Nucleus accumbens (tissue), 56 donors: ENCODE data around the gene AHCY.
"Not testable (repeated sequence)": the region's sequence is repeated elsewhere in the genome, so short reads cannot be mapped to it uniquely, and the experiment has no call there.

Source experiments
- DNase-seq, 56 donors: peaks; one replicate each; lab custom pipeline; 2025; lab: John Stamatoyannopoulos, UW

The AHCY gene

DNA sequence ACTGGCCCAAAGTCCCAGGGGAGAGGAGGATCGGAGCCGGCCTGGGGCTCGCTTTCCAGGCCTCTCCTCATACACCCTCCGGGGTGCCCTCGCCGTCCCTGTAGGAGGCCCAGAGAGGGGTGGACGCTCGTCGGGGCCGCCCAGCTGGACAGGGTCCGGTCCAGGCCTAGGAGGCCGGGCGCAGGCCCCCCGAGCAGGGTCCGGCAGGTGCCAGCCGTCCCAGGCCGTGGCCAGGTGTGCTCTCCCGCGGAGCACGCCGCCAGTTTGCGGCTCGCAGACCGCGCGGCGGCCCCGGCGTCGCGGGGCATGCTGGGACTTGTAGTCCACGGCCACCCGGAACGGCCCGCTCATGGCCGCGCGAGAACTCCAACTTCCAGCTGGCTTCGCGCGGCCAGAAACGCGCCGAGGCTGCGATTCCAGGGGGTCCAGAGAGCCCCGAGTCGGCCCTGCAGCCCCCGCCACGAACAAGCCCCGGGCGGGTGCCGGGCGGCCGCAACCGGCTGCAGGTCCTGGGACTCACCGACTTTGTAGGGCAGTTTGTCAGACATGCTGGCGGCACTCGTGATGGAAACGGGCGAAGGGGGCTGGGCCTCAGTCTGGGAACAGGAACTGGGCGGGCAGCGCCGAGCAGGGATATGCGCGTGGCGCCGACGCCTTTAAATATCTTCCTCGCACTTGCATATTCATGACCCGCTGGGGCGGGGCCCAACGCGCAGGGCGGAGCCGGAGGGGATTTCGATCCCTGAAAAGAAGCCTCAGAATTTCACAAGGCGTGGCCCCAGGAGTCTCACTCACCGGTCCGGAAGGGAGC is at the start of gene AHCY:
Gene AHCY (minus strand): TSS at position 633 of the 811 bp plus-strand sequence. CDS start 85 bp downstream, at position 548.
- DNase-seq, result peak; percentile 72 to 99 (median 94)

DNA sequence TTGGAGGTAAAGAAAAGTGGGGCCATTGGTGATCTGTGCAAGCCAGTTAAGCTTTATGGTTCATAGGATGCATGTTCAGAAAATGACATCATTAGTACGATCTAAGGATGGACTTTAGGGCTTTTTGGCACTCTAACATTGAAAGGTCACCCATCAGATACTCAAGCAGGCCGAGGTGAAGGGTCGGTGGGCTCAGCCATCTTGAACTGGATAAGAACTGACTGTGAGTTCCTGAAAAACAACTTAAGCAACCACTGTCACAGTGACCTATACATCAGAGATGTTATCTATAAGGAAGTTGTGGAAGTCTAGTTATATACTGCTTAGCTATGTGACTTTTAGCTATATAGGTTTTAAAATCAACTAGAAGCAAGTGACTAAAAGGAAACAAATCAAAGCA is 46.9 kb upstream of the AHCY start:
- no peak for DNase-seq

GRCh38 chr20:34347571-34347970 is 44.4 kb upstream of the AHCY start:
- no peak for DNase-seq

- DNase-seq, result not testable (repeated sequence)
These were observed 43.3 kb upstream of the AHCY start for GRCh38 chr20:34346533-34346865.

DNA sequence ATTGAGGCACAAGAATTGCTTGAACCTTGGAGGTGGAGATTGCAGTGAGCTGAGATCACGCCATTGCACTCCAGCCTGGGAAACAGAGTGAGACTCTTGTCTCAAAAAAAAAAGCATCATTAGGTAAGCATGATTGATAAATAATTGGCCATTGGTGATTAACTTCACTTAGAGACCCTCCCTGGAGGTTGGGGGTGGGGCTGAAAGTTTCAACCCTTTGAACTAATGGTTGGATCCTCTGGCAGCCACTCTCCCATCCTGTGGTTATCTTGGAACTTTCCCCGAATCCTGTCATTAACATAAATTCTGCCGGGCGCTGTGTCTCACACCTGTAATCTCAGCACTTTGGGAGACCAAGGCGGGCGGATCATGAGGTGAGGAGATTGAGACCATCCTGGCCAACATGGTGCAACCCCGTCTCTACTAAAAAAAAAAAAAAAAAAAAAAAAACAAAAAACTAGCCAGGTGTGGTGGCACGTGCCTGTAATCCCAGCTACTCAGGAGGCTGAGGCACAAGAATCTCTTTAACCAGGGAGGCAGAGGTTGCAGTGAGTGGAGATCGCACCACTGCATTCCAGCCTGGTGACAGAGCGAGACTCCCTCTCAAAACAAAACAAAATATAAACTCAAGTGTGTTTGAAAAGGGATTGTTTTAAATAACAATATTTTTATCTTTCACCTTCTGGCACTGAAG is 42.8 kb upstream of the AHCY start:
- DNase-seq, result not testable (repeated sequence)

GRCh38 chr20:34345402-34345736 is 42.2 kb upstream of the AHCY start:
- no peak for DNase-seq

GRCh38 chr20:34344238-34344637 is 41.1 kb upstream of the AHCY start:
- no peak for DNase-seq

- DNase-seq, result no peak
These were observed 40.5 kb upstream of the AHCY start for GRCh38 chr20:34343458-34344211.

DNA sequence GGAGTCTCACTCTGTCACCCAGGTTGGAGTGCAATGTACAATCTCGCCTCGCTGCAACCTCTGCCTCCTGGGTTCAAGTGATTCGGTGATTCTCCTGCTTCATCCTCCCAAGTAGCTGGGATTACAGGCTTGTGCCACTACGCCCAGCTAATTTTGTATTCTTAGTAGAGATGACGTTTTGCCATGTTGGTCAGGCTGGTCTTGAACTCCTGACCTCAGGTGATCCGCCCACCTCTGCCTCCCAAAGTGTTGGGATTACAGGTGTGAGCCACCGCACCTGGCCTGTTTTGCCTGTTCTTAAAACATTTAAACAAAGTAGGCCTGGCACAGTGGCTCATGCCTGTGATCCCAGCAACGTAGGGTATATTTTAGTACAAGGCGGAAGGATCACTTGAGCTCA is 38.0 kb upstream of the AHCY start:
- DNase-seq, result not testable (repeated sequence)

DNA sequence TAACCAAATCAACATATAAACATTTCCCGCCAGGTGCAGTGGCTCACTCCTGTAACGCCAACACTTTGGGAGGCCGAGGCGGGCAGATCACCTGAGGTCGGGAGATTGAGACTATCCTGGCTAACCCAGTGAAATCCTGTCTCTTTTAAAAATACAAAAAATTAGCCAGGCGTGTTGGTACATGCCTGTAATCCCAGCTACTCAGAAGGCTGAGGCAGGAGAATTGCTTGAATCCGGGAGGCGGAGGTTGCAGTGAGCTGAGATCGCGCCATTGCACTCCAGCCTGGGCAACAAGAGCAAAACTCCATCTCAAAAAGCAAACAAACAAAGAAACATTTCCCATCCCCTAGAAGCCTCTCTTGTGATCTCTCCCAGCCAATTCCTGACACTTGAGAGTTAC is 37.6 kb upstream of the AHCY start:
- not testable (repeated sequence) for DNase-seq

DNA sequence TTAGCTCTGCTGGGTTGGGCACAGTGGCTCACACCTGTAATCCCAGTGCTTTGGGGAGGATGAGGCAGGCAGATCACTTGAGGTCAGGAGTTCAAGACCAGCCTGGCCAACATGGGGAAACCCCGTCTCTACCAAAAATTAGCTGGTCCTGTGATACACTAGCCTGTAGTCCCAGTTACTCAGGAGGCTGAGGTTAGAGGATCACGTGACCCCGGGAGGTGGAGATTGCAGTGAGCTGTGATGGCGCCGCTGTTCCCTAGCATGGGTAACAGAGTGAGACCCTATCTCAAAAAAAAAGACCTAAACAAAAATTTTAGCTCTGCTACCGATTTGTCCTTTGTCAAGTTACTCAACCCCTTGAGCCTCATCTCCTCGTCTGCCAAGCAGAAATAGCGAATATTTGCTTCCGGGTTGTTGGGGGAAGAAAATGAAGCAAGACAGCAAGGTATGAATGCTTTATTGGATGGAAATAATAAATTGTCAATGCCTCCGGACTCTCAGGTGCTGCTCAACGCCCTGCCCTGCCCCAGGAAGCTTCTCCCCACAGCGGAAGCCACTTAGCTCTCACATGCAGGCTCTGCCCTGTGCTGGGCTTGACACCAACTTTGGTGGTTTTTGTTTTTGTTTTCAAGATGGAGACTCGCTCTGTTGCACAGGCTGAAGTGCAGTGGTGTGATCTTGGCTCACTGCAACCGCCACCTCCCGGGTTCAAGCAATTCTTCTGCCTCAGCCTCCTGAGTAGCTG is 35.0 kb upstream of the AHCY start:
- no peak for DNase-seq

- no peak for DNase-seq
These were observed 34.4 kb upstream of the AHCY start for GRCh38 chr20:34337544-34337943.

DNA sequence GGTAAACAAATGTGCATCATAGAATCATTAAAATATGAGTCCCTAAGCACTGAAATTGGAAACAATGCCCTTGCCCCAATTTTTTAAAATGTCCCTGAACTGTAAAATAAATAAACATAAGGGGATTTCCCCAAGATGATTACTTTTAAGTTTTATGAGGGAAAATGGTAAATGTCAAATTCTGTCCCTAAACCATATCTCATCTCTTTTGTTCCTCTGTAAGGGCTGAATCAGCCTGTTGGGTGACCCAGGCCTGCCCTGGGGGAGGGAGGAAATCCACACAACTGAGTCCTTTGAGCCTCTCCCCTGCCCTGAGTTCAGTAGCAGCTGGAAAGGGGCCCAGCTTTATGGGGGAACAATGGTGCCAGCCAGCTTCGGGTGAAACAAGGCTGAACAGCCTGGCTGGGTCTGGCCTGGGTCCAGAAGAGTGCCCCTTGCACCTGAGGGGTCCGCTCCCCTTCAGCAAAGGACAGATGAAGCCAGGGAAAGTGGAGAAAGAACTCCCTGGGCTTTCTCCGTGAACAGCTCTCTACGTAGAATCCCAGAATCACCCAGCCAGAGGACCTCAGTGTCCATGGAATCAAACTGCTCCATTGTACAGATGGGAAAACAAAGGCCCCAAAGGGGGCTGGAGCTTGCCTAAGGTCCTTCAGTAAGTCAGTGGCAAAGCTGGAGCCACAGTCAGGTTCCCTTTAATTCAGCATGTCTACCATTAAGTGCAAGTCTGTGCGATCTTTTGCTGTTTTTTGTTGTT is 31.7 kb upstream of the AHCY start:
- DNase-seq, result peak in 54 of 56 donors; percentile 27 to 94 (median 84)

- DNase-seq, result no peak
These were observed 30.6 kb upstream of the AHCY start for GRCh38 chr20:34333786-34334185.

DNA sequence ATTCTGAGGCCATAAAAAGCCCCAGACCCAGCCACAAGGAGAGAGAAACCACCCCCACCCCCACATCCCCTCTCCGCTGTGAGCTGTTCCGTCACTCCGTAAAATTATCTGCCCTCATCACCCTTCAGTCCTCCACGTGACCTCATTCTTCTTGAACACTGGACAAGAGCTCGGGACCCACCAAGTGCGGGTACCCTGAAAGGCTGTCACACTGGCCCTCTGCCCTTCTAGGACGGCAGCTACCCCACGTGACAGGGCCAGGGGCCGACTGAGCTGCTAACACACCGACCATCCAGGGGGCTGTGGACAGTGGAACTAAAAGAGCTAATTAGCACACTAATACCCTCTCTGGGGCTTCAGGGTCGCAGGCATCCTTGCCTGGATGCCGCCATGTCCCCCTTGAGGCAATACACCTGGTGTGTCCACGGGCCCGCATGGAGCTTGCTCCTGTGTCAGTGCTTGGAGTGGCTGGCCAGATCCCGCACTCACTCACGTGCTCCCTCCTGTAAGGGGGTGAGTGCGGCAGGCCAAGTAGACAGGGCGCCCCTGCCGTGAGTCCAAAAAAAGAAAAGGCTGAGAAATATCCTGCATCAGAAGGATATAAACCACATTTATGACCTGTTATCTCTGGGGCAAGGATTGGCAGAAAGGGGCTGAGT is 29.2 kb upstream of the AHCY start:
- DNase-seq, result no peak

DNA sequence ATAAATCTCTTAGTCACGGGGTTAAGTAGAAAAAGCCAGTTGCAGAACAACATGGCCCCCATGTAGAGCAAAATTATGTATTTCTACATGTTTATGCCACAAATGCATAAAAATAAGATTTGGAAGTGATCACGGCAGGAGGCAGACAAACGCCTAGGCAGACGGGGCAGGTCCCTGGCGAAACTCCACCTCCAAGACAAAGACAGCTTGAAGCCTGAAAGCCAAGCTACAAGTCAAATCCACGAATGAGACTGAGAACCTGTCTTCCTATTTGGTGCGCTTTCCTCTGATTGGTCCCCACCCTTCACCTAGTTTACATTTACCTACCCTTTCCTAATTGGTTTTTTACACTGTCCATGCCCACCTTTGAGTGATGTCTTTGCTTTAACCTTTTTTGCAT is 28.7 kb upstream of the AHCY start:
- peak in 2 of 56 donors; percentile 1 to 3 for DNase-seq

DNA sequence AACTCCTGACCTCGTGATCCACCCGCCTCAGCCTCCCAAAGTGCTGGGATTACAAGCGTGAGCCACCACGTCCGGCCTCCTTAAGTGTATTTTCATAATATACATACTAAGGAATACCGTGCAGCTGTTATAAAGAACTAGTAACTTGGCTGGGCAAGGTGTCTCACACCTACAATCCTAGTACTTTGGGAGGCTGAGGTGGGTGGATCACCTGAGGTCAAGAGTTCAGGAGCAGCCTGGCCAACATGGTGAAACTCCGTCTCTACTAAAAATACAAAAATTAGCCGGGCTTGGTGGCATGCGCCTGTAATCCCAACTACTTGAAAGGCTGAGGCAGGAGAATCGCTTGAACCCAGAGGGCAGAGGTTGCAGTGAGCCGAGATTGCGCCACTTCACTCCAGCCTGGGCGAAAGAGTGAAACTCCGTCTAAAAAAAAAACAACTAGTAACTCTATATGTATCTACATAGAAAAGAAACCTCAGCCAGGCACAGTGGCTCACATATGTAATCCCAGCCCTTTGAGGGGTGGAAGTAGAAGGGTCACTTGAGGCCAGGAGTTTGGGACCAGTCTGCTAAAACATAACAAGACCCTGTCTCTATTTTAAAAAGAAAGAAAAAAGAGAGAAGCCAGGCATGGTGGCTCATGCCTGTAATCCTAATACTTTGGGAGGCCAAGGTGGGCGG is 27.8 kb upstream of the AHCY start:
- DNase-seq, result not testable (repeated sequence)

DNA sequence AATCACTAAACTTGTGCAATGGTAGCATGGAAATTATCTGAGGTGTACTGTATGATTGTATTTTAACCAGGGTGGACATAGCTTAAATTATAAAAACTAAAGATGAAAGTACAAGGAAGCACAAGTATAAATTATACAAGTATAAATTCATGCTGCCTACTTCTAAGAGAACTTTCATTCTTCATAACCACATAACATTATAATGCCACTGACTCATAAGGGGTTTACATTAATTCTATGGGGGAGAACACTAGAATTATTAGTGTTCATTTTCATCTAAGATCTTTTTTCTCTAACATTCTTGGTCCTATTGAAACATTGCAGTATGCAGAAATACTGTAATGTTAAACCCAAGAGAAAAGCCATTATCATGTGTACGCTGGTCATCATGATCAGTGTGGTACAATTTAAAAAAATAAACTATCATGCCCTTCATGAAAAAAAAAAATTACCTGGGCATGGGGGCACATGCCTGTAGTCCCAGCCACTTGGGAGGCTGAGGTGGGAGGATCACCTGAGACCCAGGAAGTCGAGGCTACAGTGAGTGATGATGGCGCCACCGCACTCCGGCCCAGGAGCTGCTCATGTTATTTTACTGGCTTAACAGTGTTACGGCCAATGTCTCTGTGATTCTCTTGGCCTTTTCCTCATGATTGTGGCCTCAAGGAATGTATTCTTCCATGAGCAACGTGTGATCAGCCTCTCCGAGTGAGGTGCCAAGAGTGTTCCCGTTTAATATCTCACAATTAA is 25.9 kb upstream of the AHCY start:
- DNase-seq, result no peak
